HG03039 (cell line): ENCODE measurements around the gene CD58.

Experiments
- ATAC-seq: cut with Tn5 transposase; IDR thresholded peaks from one replicate; pipeline ENCODE4 v1.9.1; 2021; ENCODE audit warnings: mild to moderate bottlenecking, moderate library complexity; ENCODE audit not compliant: unreplicated experiment

CD58 gene

GRCh38 chr1:116494745-116495144 lies 76.1 kb downstream of the CD58 start:
- no peak for ATAC-seq

GRCh38 chr1:116494353-116494692 lies 76.5 kb downstream of the CD58 start:
- ATAC-seq, result no peak

GRCh38 chr1:116493484-116494352 lies 77.1 kb downstream of the CD58 start:
- no peak for ATAC-seq

- ATAC-seq, result no peak
These were observed 77.8 kb downstream of the CD58 start for GRCh38 chr1:116493036-116493435.

- ATAC-seq, result no peak
These were observed 78.4 kb downstream of the CD58 start for GRCh38 chr1:116492358-116492811.

GRCh38 chr1:116491700-116492357 lies 79.0 kb downstream of the CD58 start:
- ATAC-seq, result no peak

- ATAC-seq, result no peak
These were observed 80.2 kb downstream of the CD58 start for GRCh38 chr1:116490588-116490987.

GRCh38 chr1:116489231-116489697 lies 81.6 kb downstream of the CD58 start:
- no peak for ATAC-seq

GRCh38 chr1:116488071-116488470 lies 82.8 kb downstream of the CD58 start:
- ATAC-seq, result no peak

GRCh38 chr1:116487583-116487982 lies 83.2 kb downstream of the CD58 start:
- no peak for ATAC-seq

- no peak for ATAC-seq
These were observed 83.8 kb downstream of the CD58 start for GRCh38 chr1:116487031-116487430.

GRCh38 chr1:116486424-116486823 lies 84.4 kb downstream of the CD58 start:
- no peak for ATAC-seq

GRCh38 chr1:116485976-116486375 lies 84.8 kb downstream of the CD58 start:
- no peak for ATAC-seq

- ATAC-seq, result peak; percentile 68
These were observed 85.6 kb downstream of the CD58 start for GRCh38 chr1:116485071-116485735.

- no peak for ATAC-seq
These were observed 87.1 kb downstream of the CD58 start for GRCh38 chr1:116483481-116484309.

- no peak for ATAC-seq
These were observed 88.3 kb downstream of the CD58 start for GRCh38 chr1:116482490-116482889.

- no peak for ATAC-seq
These were observed 88.9 kb downstream of the CD58 start for GRCh38 chr1:116481934-116482333.

- no peak for ATAC-seq
These were observed 92.2 kb downstream of the CD58 start for GRCh38 chr1:116478621-116479020.

GRCh38 chr1:116477429-116477828 lies 93.4 kb downstream of the CD58 start:
- ATAC-seq, result no peak

GRCh38 chr1:116476321-116476720 lies 94.5 kb downstream of the CD58 start:
- ATAC-seq, result no peak

GRCh38 chr1:116475850-116476218 lies 95.0 kb downstream of the CD58 start:
- no peak for ATAC-seq
